OCI-LY7 (cell line): ENCODE measurements around the gene PCDHGA5.
A peak's percentile ranks its signal among the peaks of the same experiment; 100 is the strongest.

ENCODE experiments used
- EZH2phosphoT487 ChIP-seq: fragments of 200-600 bp; sonication (generic); IDR thresholded peaks from 2 replicates; pipeline ENCODE4 v1.6.1; 2018; ENCODE audit warnings: low read depth, borderline replicate concordance, mild to moderate bottlenecking, mixed run types, antibody characterized with exemption, low read length, moderate library complexity, mixed read lengths
- TF ChIP-seq, protein P1 (sequence below): fragments of 200-600 bp; sonication (generic); conservative IDR thresholded peaks from 2 replicates; pipeline ENCODE4 v1.5.1; 2014; ENCODE audit warnings: mild to moderate bottlenecking, antibody characterized with exemption, low read length, moderate library complexity, mixed read lengths

DNA sequence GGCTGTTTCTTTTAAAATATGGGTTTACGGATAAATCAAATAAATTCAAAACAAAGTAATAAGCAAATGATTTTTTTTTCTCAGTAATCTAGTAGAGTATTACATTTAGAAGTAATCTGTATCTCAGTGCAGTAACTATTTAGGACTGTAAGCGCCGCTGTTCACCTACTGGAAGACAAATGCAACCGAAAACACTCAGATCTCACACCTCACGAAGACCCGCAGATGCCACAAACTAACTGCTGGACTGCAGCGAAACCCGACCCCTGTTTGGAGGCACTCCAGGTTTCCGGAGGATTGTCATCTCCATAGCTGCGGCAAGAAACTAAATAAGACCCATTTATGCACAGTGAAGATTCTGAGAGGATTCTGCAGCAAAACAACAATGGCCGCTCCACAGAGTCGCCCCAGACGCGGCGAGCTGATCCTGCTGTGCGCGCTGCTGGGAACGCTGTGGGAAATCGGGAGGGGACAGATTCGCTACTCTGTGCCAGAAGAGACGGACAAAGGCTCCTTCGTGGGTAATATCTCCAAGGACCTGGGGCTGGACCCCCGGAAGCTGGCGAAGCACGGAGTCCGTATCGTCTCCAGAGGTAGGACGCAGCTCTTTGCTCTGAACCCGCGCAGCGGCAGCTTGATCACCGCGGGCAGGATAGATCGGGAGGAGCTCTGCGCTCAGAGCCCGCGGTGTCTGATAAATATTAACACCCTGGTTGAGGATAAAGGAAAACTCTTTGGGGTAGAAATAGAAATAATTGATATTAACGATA, 28.7 kb downstream of the PCDHGA5 start, which contains the start of gene PCDHGA8:
- TF ChIP-seq, protein P1, sequence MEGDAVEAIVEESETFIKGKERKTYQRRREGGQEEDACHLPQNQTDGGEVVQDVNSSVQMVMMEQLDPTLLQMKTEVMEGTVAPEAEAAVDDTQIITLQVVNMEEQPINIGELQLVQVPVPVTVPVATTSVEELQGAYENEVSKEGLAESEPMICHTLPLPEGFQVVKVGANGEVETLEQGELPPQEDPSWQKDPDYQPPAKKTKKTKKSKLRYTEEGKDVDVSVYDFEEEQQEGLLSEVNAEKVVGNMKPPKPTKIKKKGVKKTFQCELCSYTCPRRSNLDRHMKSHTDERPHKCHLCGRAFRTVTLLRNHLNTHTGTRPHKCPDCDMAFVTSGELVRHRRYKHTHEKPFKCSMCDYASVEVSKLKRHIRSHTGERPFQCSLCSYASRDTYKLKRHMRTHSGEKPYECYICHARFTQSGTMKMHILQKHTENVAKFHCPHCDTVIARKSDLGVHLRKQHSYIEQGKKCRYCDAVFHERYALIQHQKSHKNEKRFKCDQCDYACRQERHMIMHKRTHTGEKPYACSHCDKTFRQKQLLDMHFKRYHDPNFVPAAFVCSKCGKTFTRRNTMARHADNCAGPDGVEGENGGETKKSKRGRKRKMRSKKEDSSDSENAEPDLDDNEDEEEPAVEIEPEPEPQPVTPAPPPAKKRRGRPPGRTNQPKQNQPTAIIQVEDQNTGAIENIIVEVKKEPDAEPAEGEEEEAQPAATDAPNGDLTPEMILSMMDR = peak; percentile 84
- no peak for TF ChIP-seq EZH2phosphoT487
